GM12878 (cell line): ENCODE data around the gene ZNFX1. TPM values are rescaled to one million over a fixed set of nuclear protein-coding genes. Genes with fewer than 3 reads are reported as not detected.

ENCODE experiments used
- BRCA1 ChIP-seq: IDR thresholded peaks from 2 replicates; pipeline ENCODE4 v1.6.1; 2011; ENCODE audit warnings: low read depth, low read length, improper control_type of control experiment
- CHD1 ChIP-seq: IDR thresholded peaks from 2 replicates; pipeline ENCODE4 v1.6.1; 2012; ENCODE audit warnings: low read depth, low read length, improper control_type of control experiment
- CHD2 ChIP-seq: IDR thresholded peaks from 2 replicates; pipeline ENCODE4 v1.6.1; 2011; ENCODE audit warnings: low read depth, low read length, improper control_type of control experiment, borderline replicate concordance
- CREB1 ChIP-seq: IDR thresholded peaks from 2 replicates; pipeline ENCODE4 v1.6.1; 2012; ENCODE audit warnings: low read depth, mild to moderate bottlenecking, inconsistent platforms
- EGR1 ChIP-seq, 2 experiments: IDR thresholded peaks; 1 replicate in 1 of 2; 2 replicates in 1 of 2; pipeline ENCODE4 v1.6.1; 2011 to 2012; ENCODE audit warnings: low read depth in 2 of 2, low read length in 2 of 2, borderline replicate concordance in 1 of 2, mild to moderate bottlenecking in 1 of 2, moderate library complexity in 1 of 2
- ESRRA ChIP-seq: IDR thresholded peaks from 2 replicates; pipeline ENCODE4 v1.6.1; 2012; ENCODE audit warnings: mild to moderate bottlenecking, low read length, improper control_type of control experiment
- GATAD2B ChIP-seq: fragments of 450-650 bp; conservative IDR thresholded peaks from 2 replicates; pipeline ENCODE4 v1.6.1; 2017; ENCODE audit warnings: low read depth, mild to moderate bottlenecking, moderate library complexity
- MEF2A ChIP-seq: IDR thresholded peaks from 2 replicates; pipeline ENCODE4 v1.6.1; 2011; ENCODE audit warnings: low read depth, mild to moderate bottlenecking, low read length, moderate library complexity; ENCODE audit not compliant: insufficient read depth
- MTA2 ChIP-seq: fragments of 450-650 bp; IDR thresholded peaks from 2 replicates; pipeline ENCODE4 v1.6.1; 2016; ENCODE audit warnings: low read depth, mild to moderate bottlenecking, moderate library complexity
- MTA3 ChIP-seq: IDR thresholded peaks from 2 replicates; pipeline ENCODE4 v1.6.1; 2012; ENCODE audit warnings: low read length, inconsistent platforms, borderline replicate concordance
- MXI1 ChIP-seq: fragments of 150-350 bp; IDR thresholded peaks from 2 replicates; pipeline ENCODE4 v1.6.1; 2011; ENCODE audit warnings: low read depth, mild to moderate bottlenecking, inconsistent platforms, low read length, improper control_type of control experiment
- NFYB ChIP-seq: IDR thresholded peaks from 2 replicates; pipeline ENCODE4 v1.6.1; 2011; ENCODE audit warnings: low read depth, mild to moderate bottlenecking, low read length, improper control_type of control experiment, moderate library complexity; ENCODE audit not compliant: insufficient read depth
- POLR2A ChIP-seq: IDR thresholded peaks from 2 replicates; pipeline ENCODE4 v1.6.1; 2011; ENCODE audit warnings: low read depth, mild to moderate bottlenecking, low read length
- POU2F2 ChIP-seq: IDR thresholded peaks from 3 replicates; pipeline ENCODE4 v1.6.1; 2011; ENCODE audit warnings: low read depth, mild to moderate bottlenecking, low read length, borderline replicate concordance
- SIN3A ChIP-seq: IDR thresholded peaks from 2 replicates; pipeline ENCODE4 v1.6.1; 2012; ENCODE audit warnings: low read depth, low read length, improper control_type of control experiment
- SIX5 ChIP-seq: IDR thresholded peaks from 2 replicates; pipeline ENCODE4 v1.6.1; 2011; ENCODE audit warnings: mild to moderate bottlenecking, low read depth, low read length, moderate library complexity; ENCODE audit not compliant: severe bottlenecking
- STAT3 ChIP-seq: IDR thresholded peaks from 2 replicates; pipeline ENCODE4 v1.6.1; 2011; ENCODE audit warnings: low read depth, low read length, improper control_type of control experiment
- TARDBP ChIP-seq: IDR thresholded peaks from 2 replicates; pipeline ENCODE4 v1.6.1; 2016; ENCODE audit warnings: borderline replicate concordance
- polyA plus RNA-seq, 11 experiments: library from polyadenylated mRNA; depleted of rRNA in 4 of 11; unstranded in 6 of 11; stranded (reverse) in 5 of 11; fragments of >200 nt; fragmentation: Nextera tagmentation in 4 of 11; fragmentation: Illumina TruSeq in 1 of 11; extraction: Ambion mirVana in 4 of 11; extraction: Trizol in 1 of 11; gene quantifications; 1 replicate in 1 of 11; 2 replicates in 10 of 11; pipeline versions ENCODE4 v1.2.1 to v1.2.3, GENCODE V29; 2011 to 2016; ENCODE audit warnings: inconsistent platforms in 2 of 11, missing spikeins in 2 of 11, low read depth in 1 of 11
- total RNA-seq, 4 experiments: library from RNA; depleted of rRNA in 3 of 4; stranded (reverse); fragments of >200 nt in 3 of 4; fragmentation: Illumina TruSeq in 1 of 4; extraction: Trizol in 1 of 4; gene quantifications; 2 replicates each; pipeline versions ENCODE4 v1.2.1 to v1.2.3, GENCODE V29; 2013 to 2021
- TF ChIP-seq, protein P1 (sequence below): IDR thresholded peaks from 2 replicates; pipeline ENCODE4 v1.6.1; 2012; ENCODE audit warnings: low read depth, low read length, improper control_type of control experiment
- TF ChIP-seq, protein P2 (sequence below): IDR thresholded peaks from 2 replicates; pipeline ENCODE4 v1.6.1; 2012; ENCODE audit warnings: low read depth, low read length, improper control_type of control experiment
- TF ChIP-seq, protein P3 (sequence below): fragments of 450-650 bp; formaldehyde crosslinking; IDR thresholded peaks from 2 replicates; pipeline ENCODE4 v1.4.0; 2022; ENCODE audit warnings: mild to moderate bottlenecking, moderate library complexity

The ZNFX1 gene
- total and polyA plus RNA-seq, 10 of the 15 experiments (the other 5 are each of a cell fraction or from before 2014, with no cell fraction given) = 7.4 to 31.5 (median 25.6) TPM

DNA sequence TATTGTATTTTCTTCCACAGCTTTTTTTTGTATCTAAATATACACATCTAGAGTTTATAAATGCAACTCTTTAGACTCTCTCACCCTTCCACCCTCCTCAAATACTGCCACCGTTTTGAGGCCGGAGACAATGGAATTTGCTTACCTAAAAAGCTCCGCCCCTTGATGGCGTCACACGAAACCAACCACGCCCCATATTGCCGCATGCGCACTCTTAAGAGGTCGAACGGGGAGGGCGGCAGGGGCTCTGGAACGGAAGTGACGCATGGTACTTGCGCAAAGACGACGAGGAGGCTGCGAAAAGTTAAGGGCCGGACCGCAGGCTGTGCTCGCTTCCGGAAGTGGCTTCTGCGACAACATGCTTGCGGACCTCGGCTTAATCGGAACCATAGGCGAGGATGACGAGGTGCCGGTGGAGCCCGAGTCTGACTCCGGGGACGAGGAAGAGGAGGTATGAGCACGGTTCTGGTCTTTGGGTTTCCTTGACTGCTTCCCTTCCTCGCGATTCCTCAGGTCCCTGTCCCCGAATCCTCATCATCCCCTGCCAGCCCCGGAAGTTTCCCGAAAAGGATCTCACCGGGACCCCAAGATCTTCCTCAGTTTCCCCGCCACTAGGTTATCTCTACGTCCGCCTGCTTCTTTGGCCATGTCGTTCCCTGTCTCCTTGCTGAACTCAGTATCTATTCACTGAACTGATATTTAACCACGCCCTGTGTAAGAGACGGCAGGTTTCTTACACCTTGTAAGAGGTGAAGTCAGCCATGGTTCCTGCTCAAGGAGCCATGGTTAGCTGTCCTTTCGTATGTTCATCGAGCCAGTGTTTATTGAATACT is 58.5 kb downstream of the ZNFX1 start, which contains the start of gene DDX27 (continued):
- TF ChIP-seq NFYB = no peak
- no peak for TF ChIP-seq CHD2
- no peak for TF ChIP-seq MTA3
- no peak for TF ChIP-seq MEF2A
- no peak for TF ChIP-seq CHD1
- TF ChIP-seq, protein P1, sequence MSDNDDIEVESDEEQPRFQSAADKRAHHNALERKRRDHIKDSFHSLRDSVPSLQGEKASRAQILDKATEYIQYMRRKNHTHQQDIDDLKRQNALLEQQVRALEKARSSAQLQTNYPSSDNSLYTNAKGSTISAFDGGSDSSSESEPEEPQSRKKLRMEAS = peak; percentile 83; the same call in 1 of the 2 replicates
- TF ChIP-seq SIX5 = peak; percentile 32
- TF ChIP-seq, protein P2, sequence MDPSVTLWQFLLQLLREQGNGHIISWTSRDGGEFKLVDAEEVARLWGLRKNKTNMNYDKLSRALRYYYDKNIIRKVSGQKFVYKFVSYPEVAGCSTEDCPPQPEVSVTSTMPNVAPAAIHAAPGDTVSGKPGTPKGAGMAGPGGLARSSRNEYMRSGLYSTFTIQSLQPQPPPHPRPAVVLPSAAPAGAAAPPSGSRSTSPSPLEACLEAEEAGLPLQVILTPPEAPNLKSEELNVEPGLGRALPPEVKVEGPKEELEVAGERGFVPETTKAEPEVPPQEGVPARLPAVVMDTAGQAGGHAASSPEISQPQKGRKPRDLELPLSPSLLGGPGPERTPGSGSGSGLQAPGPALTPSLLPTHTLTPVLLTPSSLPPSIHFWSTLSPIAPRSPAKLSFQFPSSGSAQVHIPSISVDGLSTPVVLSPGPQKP = peak; percentile 92
- TF ChIP-seq MTA2 = peak; percentile 57
- peak; percentile 96 for TF ChIP-seq MXI1
- TF ChIP-seq, protein P3, sequence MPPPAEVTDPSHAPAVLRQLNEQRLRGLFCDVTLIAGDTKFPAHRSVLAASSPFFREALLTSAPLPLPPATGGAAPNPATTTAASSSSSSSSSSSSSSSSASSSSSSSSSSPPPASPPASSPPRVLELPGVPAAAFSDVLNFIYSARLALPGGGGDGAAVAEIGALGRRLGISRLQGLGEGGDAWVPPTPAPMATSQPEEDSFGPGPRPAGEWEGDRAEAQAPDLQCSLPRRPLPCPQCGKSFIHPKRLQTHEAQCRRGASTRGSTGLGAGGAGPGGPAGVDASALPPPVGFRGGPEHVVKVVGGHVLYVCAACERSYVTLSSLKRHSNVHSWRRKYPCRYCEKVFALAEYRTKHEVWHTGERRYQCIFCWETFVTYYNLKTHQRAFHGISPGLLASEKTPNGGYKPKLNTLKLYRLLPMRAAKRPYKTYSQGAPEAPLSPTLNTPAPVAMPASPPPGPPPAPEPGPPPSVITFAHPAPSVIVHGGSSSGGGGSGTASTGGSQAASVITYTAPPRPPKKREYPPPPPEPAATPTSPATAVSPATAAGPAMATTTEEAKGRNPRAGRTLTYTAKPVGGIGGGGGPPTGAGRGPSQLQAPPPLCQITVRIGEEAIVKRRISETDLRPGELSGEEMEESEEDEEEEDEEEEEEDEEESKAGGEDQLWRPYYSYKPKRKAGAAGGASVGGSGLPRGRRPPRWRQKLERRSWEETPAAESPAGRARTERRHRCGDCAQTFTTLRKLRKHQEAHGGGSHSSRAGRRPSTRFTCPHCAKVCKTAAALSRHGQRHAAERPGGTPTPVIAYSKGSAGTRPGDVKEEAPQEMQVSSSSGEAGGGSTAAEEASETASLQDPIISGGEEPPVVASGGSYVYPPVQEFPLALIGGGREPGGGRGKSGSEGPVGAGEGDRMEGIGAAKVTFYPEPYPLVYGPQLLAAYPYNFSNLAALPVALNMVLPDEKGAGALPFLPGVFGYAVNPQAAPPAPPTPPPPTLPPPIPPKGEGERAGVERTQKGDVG (CRISPR knock-in tag) = no peak
- no peak for TF ChIP-seq BRCA1
- TF ChIP-seq POLR2A = peak; percentile 97
- peak; percentile 56; the same call in 1 of the 2 replicates for TF ChIP-seq SIN3A
- peak; percentile 75; the same call in 1 of the 3 replicates for TF ChIP-seq POU2F2
- peak; percentile 97 for TF ChIP-seq CREB1
- no peak for TF ChIP-seq EGR1 (IDR thresholded peaks at IDR 0.05; ENCODE audit: borderline replicate concordance in 1 of 2, low read depth in 2 of 2, low read length in 2 of 2)
- no peak for TF ChIP-seq ESRRA
- peak; percentile 46; the same call in 1 of the 2 replicates for TF ChIP-seq GATAD2B
- TF ChIP-seq STAT3 = no peak
- no peak for TF ChIP-seq TARDBP
